Skeletal muscle satellite cell (primary cell): ENCODE data around the gene PHF21A. TPM values are rescaled to one million over a fixed set of nuclear protein-coding genes. Genes with fewer than 3 reads are reported as not detected.

Source experiments
- H3K27me3 ChIP-seq: 2 replicates; pipeline ENCODE4 v1.7.0; 2013; ENCODE audit warnings: low read length; ENCODE audit not compliant: control insufficient read depth, insufficient read depth
- H3K36me3 ChIP-seq: 2 replicates; pipeline ENCODE4 v1.7.0; 2013; ENCODE audit warnings: mild to moderate bottlenecking, control low read depth, low read length; ENCODE audit not compliant: insufficient read depth
- H3K4me1 ChIP-seq: 2 replicates; pipeline ENCODE4 v1.7.0; 2013; ENCODE audit warnings: low read length; ENCODE audit not compliant: control insufficient read depth, insufficient read depth
- H3K4me2 ChIP-seq: 2 replicates; pipeline ENCODE4 v1.7.0; 2013; ENCODE audit warnings: mild to moderate bottlenecking, low read length
- H3K4me3 ChIP-seq: 2 replicates; pipeline ENCODE4 v1.7.0; 2013; ENCODE audit warnings: low read length
- H3K9ac ChIP-seq: 2 replicates; pipeline ENCODE4 v1.7.0; 2013; ENCODE audit warnings: mild to moderate bottlenecking, low read depth, low read length, moderate library complexity
- H3K9me3 ChIP-seq: replicated peaks from 2 replicates; pipeline ENCODE4 v1.7.0; 2013; ENCODE audit warnings: mild to moderate bottlenecking, control low read depth, low read length
- total RNA-seq: library from RNA; depleted of rRNA; stranded (reverse); fragments of >200 nt; gene quantifications from 2 replicates; pipeline ENCODE4 v1.2.3, GENCODE V29; 2012; rRNA removed

The PHF21A gene
- total RNA-seq: 9.1 and 9.6 TPM in 2 replicates

DNA sequence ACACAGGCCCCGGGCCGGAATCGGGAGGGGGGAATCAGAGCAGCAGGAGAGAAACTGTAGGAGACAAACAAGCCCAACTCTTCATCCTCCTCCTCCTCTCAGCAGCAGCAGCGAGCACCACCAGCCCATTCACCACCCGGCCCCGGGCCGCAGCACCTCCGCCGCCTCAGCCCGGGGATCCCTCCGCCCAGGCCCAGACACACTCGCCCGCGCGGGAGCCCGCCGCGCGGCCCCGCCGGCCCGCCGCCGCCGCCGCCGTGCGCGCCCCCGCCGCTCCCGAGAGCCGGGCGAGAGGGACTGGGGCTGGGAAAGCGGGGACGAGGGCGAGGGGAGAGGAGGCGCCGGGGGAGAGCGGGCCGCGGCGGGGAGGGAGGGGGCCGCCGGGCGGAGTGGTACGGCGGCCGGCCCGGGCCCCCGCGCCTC, at the start of gene PHF21A:
Gene PHF21A, minus strand, starts transcription at position 154 of the 423 bp plus-strand sequence. CDS start 37,235 bp downstream, outside the sequence.
- Histone ChIP-seq H3K9me3 (no peaks in the 10 kb centered on the region), H3K4me2 (peak within 1 kb of the TSS; percentile 97), H3K27me3 (no peaks in the 10 kb centered on the region), H3K4me3 (peak within 1 kb of the TSS; percentile 87), H3K36me3 (no peaks in the 10 kb centered on the region), H3K4me1 (peaks cover 18% of the 10 kb centered on the region), H3K9ac (peak within 1 kb of the TSS; percentile 72)

DNA sequence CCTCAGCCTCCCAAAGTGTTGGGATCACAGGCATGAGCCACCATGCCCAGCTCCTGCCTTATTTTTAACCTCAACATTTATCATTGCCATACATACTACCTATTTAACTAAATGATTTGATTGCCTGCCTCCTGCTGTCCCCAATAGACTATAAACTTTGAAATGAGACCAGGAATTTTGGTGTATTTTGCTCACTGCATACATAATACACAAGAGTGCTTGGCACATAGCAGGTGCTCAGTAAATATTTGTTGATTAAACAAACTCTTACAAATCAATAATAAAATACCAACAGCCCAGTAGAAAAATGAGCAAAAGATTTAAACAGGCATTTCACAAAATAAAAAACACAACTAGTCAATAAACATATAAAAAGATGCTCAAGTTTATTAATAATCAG, 49.5 kb upstream of the PHF21A start:
- H3K9me3 ChIP-seq: no peaks in the 10 kb centered on the region
- H3K4me1 ChIP-seq: no peaks in the 10 kb centered on the region
- no peak overlapping the region for H3K9ac ChIP-seq
- H3K4me2 ChIP-seq: no peak overlapping the region
- H3K36me3 ChIP-seq: no peaks in the 10 kb centered on the region
- H3K27me3 ChIP-seq: peaks cover 56% of the 10 kb centered on the region
- H3K4me3 ChIP-seq: no peak overlapping the region

- H3K36me3 ChIP-seq: no peaks in the 10 kb centered on the region
- H3K4me1 ChIP-seq: no peaks in the 10 kb centered on the region
- peaks cover 79% of the 10 kb centered on the region for H3K27me3 ChIP-seq
- no peak overlapping the region for H3K4me3 ChIP-seq
- H3K9me3 ChIP-seq: no peaks in the 10 kb centered on the region
- no peak overlapping the region for H3K9ac ChIP-seq
- no peak overlapping the region for H3K4me2 ChIP-seq
These were observed 41.4 kb upstream of the PHF21A start for GRCh38 chr11:46162700-46163099.

DNA sequence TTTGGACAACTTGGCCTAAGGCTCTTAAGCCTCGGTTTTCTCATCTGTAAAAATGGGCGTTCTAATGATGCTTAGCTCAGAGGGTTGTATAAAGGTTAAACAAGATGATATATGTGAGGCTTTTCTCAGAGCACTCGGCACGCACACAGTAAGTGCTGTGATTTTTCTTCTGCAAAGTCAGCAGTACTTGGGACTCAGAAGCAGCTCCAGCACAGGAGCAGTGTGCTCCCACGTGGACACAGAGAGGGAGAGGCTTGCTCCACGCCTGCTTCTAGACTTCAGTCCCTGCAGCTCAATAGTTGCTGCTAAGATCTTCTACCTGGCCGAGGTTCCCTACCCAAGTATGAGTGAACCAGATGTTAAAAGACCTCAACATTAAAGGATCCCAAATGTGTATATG, 39.9 kb upstream of the PHF21A start:
- H3K36me3 ChIP-seq: no peaks in the 10 kb centered on the region
- H3K4me1 ChIP-seq: no peaks in the 10 kb centered on the region
- H3K9ac ChIP-seq: no peak overlapping the region
- H3K4me2 ChIP-seq: no peak overlapping the region
- peaks cover 79% of the 10 kb centered on the region for H3K27me3 ChIP-seq
- no peaks in the 10 kb centered on the region for H3K9me3 ChIP-seq
- H3K4me3 ChIP-seq: no peak overlapping the region

DNA sequence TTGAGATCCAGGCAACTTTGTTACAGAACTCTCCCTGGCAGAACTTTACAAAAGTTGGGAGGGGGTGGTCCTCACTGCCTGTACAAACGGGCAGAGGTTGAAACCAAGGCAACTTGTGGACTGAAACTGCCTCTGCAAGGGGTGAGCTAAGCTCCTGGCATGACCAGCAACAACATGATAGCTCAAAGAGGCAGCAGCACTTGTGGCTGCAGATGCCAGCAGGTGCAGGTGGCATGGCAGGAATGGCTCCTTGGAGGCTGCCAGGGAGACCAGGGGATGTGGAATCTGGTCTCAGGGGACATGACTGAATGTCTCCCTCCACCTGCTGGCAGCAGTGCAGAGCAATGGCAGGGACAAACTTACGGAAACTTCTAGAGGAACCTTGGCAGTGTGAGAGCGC, 38.8 kb upstream of the PHF21A start:
- Histone ChIP-seq H3K9me3 (no peaks in the 10 kb centered on the region), H3K4me2 (no peak overlapping the region), H3K36me3 (no peaks in the 10 kb centered on the region), H3K27me3 (peaks cover 68% of the 10 kb centered on the region), H3K9ac (no peak overlapping the region), H3K4me3 (no peak overlapping the region), H3K4me1 (no peaks in the 10 kb centered on the region)

DNA sequence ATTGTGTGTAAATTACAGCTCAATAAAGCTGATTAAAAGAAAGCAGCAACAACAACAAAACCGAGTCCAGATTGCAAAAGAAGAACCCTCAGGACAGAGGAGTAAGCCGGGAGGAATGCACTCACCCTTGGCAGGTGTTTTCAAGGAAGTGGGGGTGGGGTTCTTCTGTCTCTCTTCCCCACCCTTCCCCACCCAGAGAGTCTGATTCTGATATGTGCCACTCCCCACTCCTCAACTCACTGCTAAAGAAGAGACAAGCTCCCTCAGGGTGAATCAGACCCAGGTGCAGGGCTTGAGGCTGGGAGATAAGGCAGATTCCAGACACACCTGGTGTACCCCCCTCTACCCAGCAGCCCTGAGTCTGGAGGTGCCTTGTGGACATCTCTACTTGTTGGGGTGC, 38.4 kb upstream of the PHF21A start:
- no peak overlapping the region for H3K4me2 ChIP-seq
- H3K4me1 ChIP-seq: no peaks in the 10 kb centered on the region

DNA sequence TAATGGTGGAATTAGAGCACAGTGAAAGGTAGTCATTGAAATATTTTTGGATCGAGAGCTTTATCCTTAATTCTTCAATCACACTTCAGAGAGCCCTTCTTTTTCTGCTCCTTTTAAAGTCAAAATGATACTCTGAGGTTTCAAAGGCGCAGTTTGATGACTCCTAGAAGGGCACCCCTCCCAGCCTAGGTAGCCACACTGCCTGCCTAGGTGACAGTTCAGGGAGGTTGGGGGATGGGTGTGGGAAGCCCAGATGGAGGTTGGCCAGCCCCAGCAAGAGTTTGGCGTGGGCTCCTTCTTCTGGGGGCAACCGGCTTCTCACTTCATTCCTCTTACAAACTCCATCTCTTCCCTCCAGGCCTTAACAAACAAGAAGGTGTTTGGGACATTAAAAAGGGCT, 28.6 kb upstream of the PHF21A start:
- Histone ChIP-seq H3K4me2 (no peak overlapping the region), H3K27me3 (peaks cover 58% of the 10 kb centered on the region), H3K4me1 (no peaks in the 10 kb centered on the region), H3K9ac (no peak overlapping the region), H3K9me3 (no peaks in the 10 kb centered on the region), H3K4me3 (no peak overlapping the region), H3K36me3 (no peaks in the 10 kb centered on the region)

More for the DNA sequence above, 38.4 kb upstream of the PHF21A start:
- Histone ChIP-seq H3K9ac (no peak overlapping the region), H3K4me3 (no peak overlapping the region), H3K27me3 (peaks cover 64% of the 10 kb centered on the region), H3K9me3 (no peaks in the 10 kb centered on the region), H3K36me3 (no peaks in the 10 kb centered on the region)

GRCh38 chr11:46149342-46149741, 28.1 kb upstream of the PHF21A start:
- Histone ChIP-seq H3K27me3 (peaks cover 61% of the 10 kb centered on the region), H3K4me3 (no peak overlapping the region), H3K9ac (no peak overlapping the region), H3K4me2 (no peak overlapping the region), H3K4me1 (no peaks in the 10 kb centered on the region), H3K9me3 (no peaks in the 10 kb centered on the region), H3K36me3 (no peaks in the 10 kb centered on the region)

DNA sequence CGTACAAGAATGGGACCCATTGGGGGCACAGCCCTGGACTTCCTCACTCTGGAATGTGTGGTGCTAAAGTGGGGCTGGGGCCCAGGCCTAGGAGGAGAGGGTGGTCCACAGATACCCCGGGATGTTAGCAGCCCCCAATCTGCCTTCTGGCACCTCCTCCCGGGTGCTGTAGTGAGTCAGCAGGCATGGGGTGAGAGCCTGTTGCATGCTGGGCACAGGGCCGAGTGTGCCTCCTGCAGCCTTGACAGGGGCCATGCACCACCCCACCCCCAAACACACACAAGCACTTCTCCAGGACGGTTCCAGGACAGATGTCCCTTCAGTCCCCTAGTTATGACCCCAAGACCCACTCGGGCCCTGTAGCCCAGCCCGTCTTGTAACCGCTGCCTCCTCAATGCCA, 23.5 kb upstream of the PHF21A start:
- Histone ChIP-seq H3K9ac (no peak overlapping the region), H3K4me2 (no peak overlapping the region), H3K27me3 (peaks cover 45% of the 10 kb centered on the region), H3K4me1 (no peaks in the 10 kb centered on the region), H3K36me3 (no peaks in the 10 kb centered on the region), H3K4me3 (no peak overlapping the region), H3K9me3 (no peaks in the 10 kb centered on the region)

GRCh38 chr11:46143049-46143806, 22.0 kb upstream of the PHF21A start:
- Histone ChIP-seq H3K4me1 (no peaks in the 10 kb centered on the region), H3K36me3 (no peaks in the 10 kb centered on the region), H3K9ac (no peak overlapping the region), H3K4me3 (no peak overlapping the region), H3K4me2 (no peak overlapping the region), H3K27me3 (peaks cover 41% of the 10 kb centered on the region), H3K9me3 (no peaks in the 10 kb centered on the region)

DNA sequence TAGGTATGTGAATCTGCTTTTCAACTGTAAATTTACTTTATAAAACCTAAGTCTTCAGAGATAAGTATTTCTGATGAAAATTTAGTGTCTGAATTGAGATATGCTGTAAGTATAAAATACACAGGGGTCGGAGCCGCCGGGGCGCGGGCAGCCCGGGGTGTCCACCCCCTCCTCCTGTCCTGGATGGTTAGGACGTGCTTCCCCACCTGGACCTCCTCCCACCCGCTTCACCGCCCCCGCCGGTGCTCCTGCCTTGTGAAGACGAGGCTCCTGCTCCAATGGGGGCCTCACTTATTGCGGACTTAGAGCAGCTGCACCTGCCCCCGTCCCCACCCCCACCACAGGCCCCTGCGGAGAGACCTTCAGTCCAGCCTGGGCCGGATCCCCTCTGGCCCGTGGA, 21.3 kb upstream of the PHF21A start:
- Histone ChIP-seq H3K9ac (no peak overlapping the region), H3K4me2 (no peak overlapping the region), H3K4me3 (no peak overlapping the region), H3K4me1 (no peaks in the 10 kb centered on the region), H3K36me3 (no peaks in the 10 kb centered on the region), H3K27me3 (peaks cover 41% of the 10 kb centered on the region), H3K9me3 (no peaks in the 10 kb centered on the region)

GRCh38 chr11:46141597-46141996, 20.3 kb upstream of the PHF21A start:
- no peaks in the 10 kb centered on the region for H3K36me3 ChIP-seq
- no peak overlapping the region for H3K4me3 ChIP-seq
- H3K9ac ChIP-seq: no peak overlapping the region

More at GRCh38 chr11:46141597-46141996, 20.3 kb upstream of the PHF21A start:
- peaks cover 42% of the 10 kb centered on the region for H3K27me3 ChIP-seq
- no peak overlapping the region for H3K4me2 ChIP-seq
- H3K9me3 ChIP-seq: no peaks in the 10 kb centered on the region
- H3K4me1 ChIP-seq: no peaks in the 10 kb centered on the region
